HepG2 (cell line): Measurements from ENCODE around the gene SNRNP200. TPM values are rescaled to one million over a fixed set of nuclear protein-coding genes. Genes with fewer than 3 reads are reported as not detected.
A peak's percentile ranks its signal among the peaks of the same experiment; 100 is the strongest.

Source experiments
- BCL3 ChIP-seq: sonication (generic); formaldehyde crosslinking; IDR thresholded peaks from 2 replicates; pipeline ENCODE4 v1.5.1; 2020; ENCODE audit warnings: mild to moderate bottlenecking, missing genetic modification reagents, moderate library complexity
- FIP1L1 ChIP-seq: fragments of 200-400 bp; formaldehyde crosslinking; IDR thresholded peaks from 2 replicates; pipeline ENCODE4 v1.6.1; 2018; ENCODE audit warnings: low read depth, mild to moderate bottlenecking, low read length, moderate library complexity, borderline replicate concordance; ENCODE audit not compliant: insufficient read depth
- KLF11 ChIP-seq: IDR thresholded peaks from 2 replicates; pipeline ENCODE4 v1.6.1; 2016; ENCODE audit warnings: missing compliant biosample characterization
- KLF15 ChIP-seq: sonication (generic); formaldehyde crosslinking; IDR thresholded peaks from 2 replicates; pipeline ENCODE4 v1.8.1; 2023; ENCODE audit warnings: borderline replicate concordance, mild to moderate bottlenecking, inconsistent platforms, missing genetic modification reagents, mixed read lengths
- NFIB ChIP-seq: sonication (generic); formaldehyde crosslinking; IDR thresholded peaks from 2 replicates; pipeline ENCODE4 v1.9.0; 2021; ENCODE audit warnings: missing genetic modification reagents, mild to moderate bottlenecking, borderline replicate concordance
- RARG ChIP-seq: sonication (generic); formaldehyde crosslinking; IDR thresholded peaks from 2 replicates; pipeline ENCODE4 v1.4.0; 2020; ENCODE audit warnings: low read depth, mild to moderate bottlenecking, missing genetic modification reagents
- REXO4 ChIP-seq: sonication (generic); formaldehyde crosslinking; IDR thresholded peaks from 2 replicates; pipeline ENCODE4 v1.8.0; 2022; ENCODE audit warnings: missing genetic modification reagents, mild to moderate bottlenecking, borderline replicate concordance
- SIX1 ChIP-seq: sonication (generic); formaldehyde crosslinking; IDR thresholded peaks from 2 replicates; pipeline ENCODE4 v1.4.0; 2020; ENCODE audit warnings: missing genetic modification reagents, borderline replicate concordance
- SOX13 ChIP-seq, 3 experiments: fragments of 450-650 bp in 1 of 3; sonication (generic) in 1 of 3; formaldehyde crosslinking in 1 of 3; IDR thresholded peaks in 2 of 3; conservative IDR thresholded peaks in 1 of 3; 2 replicates each; pipeline versions ENCODE4 v1.5.0 to v1.6.1; 2016 to 2020; ENCODE audit warnings: antibody characterized with exemption in 1 of 3, mild to moderate bottlenecking in 1 of 3, missing compliant biosample characterization in 1 of 3, missing genetic modification reagents in 1 of 3, moderate library complexity in 1 of 3
- TRIM22 ChIP-seq: fragments of 450-650 bp; IDR thresholded peaks from 2 replicates; pipeline ENCODE4 v1.6.1; 2017
- YY1 ChIP-seq: IDR thresholded peaks from 2 replicates; pipeline ENCODE4 v1.6.1; 2011; ENCODE audit warnings: low read length, low read depth, moderate library complexity, mild to moderate bottlenecking; ENCODE audit not compliant: insufficient read depth, insufficient replicate concordance
- ZNF343 ChIP-seq: sonication (generic); formaldehyde crosslinking; IDR thresholded peaks from 2 replicates; pipeline ENCODE4 v1.4.0; 2020; ENCODE audit warnings: mild to moderate bottlenecking, missing genetic modification reagents
- ZNF383 ChIP-seq: sonication (generic); formaldehyde crosslinking; IDR thresholded peaks from 2 replicates; pipeline ENCODE4 v1.4.0; 2020; ENCODE audit warnings: missing genetic modification reagents, mild to moderate bottlenecking, borderline replicate concordance
- ZNF580 ChIP-seq: IDR thresholded peaks from 2 replicates; pipeline ENCODE4 v1.6.1; 2016; ENCODE audit warnings: low read depth, borderline replicate concordance
- ZNF691 ChIP-seq: sonication (generic); formaldehyde crosslinking; IDR thresholded peaks from 2 replicates; pipeline ENCODE4 v1.4.0; 2020; ENCODE audit warnings: missing genetic modification reagents, low read depth, mild to moderate bottlenecking, borderline replicate concordance
- ZNF777 ChIP-seq: sonication (generic); formaldehyde crosslinking; IDR thresholded peaks from 2 replicates; pipeline ENCODE4 v1.4.0; 2020; ENCODE audit warnings: missing genetic modification reagents
- ZNF883 ChIP-seq: sonication (generic); formaldehyde crosslinking; IDR thresholded peaks from 2 replicates; pipeline ENCODE4 v1.5.1; 2020; ENCODE audit warnings: mild to moderate bottlenecking, missing genetic modification reagents; ENCODE audit errors: not compliant biosample characterization
- ZZZ3 ChIP-seq: sonication (generic); formaldehyde crosslinking; IDR thresholded peaks from 2 replicates; pipeline ENCODE4 v1.4.0; 2020; ENCODE audit warnings: missing genetic modification reagents, mild to moderate bottlenecking, borderline replicate concordance
- polyA plus RNA-seq, 8 experiments: library from polyadenylated mRNA; depleted of rRNA in 3 of 8; stranded (reverse) in 7 of 8; unstranded in 1 of 8; fragments of >200 nt; fragmentation: Illumina TruSeq in 4 of 8; extraction: Trizol in 4 of 8; gene quantifications; 2 replicates each; pipeline versions ENCODE4 v1.2.1 to v1.2.3, GENCODE V29; 2011 to 2016; ENCODE audit warnings: low read depth in 4 of 8, missing spikeins in 1 of 8, mixed read lengths in 1 of 8; ENCODE audit not compliant: insufficient read depth in 1 of 8
- total RNA-seq, 5 experiments: library from RNA; depleted of rRNA; stranded (reverse); fragments of >200 nt; fragmentation: Illumina TruSeq; extraction: Trizol; gene quantifications; 2 replicates each; pipeline ENCODE4 v1.2.3, GENCODE V29; 2016; ENCODE audit warnings: low read depth in 1 of 5
- TF ChIP-seq, protein P1 (sequence below): sonication (generic); formaldehyde crosslinking; IDR thresholded peaks from 2 replicates; pipeline ENCODE4 v1.9.0; 2021; ENCODE audit warnings: missing genetic modification reagents, borderline replicate concordance

SNRNP200 gene
- total and polyA plus RNA-seq, 2 of the 13 experiments (the other 11 are each of a cell fraction or from before 2014, with no cell fraction given), result 99.0 to 232 TPM

DNA sequence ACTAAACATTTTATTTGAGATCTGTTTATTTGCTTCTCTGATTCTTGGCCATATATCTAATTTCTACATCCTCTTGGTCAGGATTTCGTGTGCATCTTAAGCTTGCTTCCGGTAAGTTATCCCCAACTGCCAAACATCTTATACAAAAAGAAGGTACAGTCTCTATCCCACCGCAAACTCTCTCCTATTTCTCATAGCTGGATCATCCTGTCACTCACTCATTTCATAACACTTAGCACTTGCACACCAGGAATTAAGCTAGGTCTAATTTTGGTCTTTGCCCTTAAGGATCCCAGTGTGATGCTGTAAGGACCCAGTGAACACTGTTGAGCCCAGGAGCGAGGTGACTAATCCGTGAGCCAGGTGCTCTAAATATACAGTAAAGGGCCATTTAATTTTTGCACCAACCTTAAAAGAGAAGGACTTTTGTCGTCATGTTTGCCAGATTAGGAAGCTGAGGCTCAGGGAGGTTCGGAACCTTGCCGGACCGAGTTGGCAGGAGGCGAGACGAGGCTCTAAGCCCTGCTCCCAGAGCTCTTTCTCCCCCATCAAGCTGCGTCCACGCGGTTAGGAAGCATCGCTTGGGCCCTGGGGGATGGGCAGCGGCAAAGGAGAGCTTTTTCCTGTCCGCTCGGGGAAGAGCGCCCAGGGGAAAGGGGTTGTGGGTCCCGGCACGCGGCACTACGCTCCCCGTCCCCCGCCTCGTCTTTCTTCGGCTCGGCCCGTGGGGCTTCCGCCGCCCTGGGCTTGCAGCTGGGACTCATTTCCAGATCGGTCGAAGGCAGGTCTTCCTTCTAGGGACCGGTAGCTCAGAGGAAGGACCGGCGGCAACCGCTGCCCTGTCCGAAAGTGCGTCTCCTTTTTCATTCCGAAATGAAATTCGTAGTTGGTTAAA lies 15.6 kb upstream of the SNRNP200 start (continued):
- TF ChIP-seq ZNF691 (CRISPR knock-in tag), result 0 out of 2 replicates have a peak, but pooled peaks have one; percentile 16
- TF ChIP-seq ZNF580 (CRISPR knock-in tag), result no peak
- no peak; the same call in 1 of the 2 replicates for TF ChIP-seq BCL3 (CRISPR knock-in tag)
- no peak for TF ChIP-seq REXO4 (CRISPR knock-in tag)
- no peak for TF ChIP-seq KLF15
- TF ChIP-seq, protein P1, sequence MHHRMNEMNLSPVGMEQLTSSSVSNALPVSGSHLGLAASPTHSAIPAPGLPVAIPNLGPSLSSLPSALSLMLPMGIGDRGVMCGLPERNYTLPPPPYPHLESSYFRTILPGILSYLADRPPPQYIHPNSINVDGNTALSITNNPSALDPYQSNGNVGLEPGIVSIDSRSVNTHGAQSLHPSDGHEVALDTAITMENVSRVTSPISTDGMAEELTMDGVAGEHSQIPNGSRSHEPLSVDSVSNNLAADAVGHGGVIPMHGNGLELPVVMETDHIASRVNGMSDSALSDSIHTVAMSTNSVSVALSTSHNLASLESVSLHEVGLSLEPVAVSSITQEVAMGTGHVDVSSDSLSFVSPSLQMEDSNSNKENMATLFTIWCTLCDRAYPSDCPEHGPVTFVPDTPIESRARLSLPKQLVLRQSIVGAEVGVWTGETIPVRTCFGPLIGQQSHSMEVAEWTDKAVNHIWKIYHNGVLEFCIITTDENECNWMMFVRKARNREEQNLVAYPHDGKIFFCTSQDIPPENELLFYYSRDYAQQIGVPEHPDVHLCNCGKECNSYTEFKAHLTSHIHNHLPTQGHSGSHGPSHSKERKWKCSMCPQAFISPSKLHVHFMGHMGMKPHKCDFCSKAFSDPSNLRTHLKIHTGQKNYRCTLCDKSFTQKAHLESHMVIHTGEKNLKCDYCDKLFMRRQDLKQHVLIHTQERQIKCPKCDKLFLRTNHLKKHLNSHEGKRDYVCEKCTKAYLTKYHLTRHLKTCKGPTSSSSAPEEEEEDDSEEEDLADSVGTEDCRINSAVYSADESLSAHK (CRISPR knock-in tag), result no peak
- TF ChIP-seq ZNF383 (CRISPR knock-in tag), result no peak
- TF ChIP-seq ZNF343 (CRISPR knock-in tag), result no peak
- TF ChIP-seq SIX1 (CRISPR knock-in tag), result no peak
- no peak for TF ChIP-seq KLF11
- no peak for TF ChIP-seq YY1
- no peak for TF ChIP-seq TRIM22
- no peak for TF ChIP-seq SOX13 (IDR thresholded peaks at IDR 0.05)
- TF ChIP-seq SOX13 (CRISPR knock-in tag; conservative IDR thresholded peaks at IDR 0.05 in 1 of 2, IDR thresholded peaks at IDR 0.05 in 1 of 2), result 0 out of 4 replicates have a peak, but pooled peaks of 1 of the 2 experiments have one; percentile 5
- no peak for TF ChIP-seq ZZZ3 (CRISPR knock-in tag)
- TF ChIP-seq ZNF777 (CRISPR knock-in tag), result no peak
- no peak for TF ChIP-seq FIP1L1
- 0 out of 2 replicates have a peak, but pooled peaks have one; percentile 62 for TF ChIP-seq RARG
- TF ChIP-seq ZNF883, result peak; percentile 81
- TF ChIP-seq NFIB (CRISPR knock-in tag), result no peak
